Measurements from ENCODE around the gene ZFP91.
A peak's percentile ranks its signal among the peaks of the same experiment; 100 is the strongest.

ZFP91 gene

GRCh38 chr11:58631378-58631777, 52.5 kb downstream of the ZFP91 start:
- no peak for DNase-seq

- no peak for DNase-seq
These were observed 53.6 kb downstream of the ZFP91 start for GRCh38 chr11:58632510-58632909.

GRCh38 chr11:58636587-58636986, 57.7 kb downstream of the ZFP91 start:
- no peak for DNase-seq

GRCh38 chr11:58637371-58637770, 58.5 kb downstream of the ZFP91 start:
- DNase-seq: no peak

GRCh38 chr11:58639103-58639502, 60.2 kb downstream of the ZFP91 start:
- no peak for DNase-seq

- DNase-seq: no peak
These were observed 60.8 kb downstream of the ZFP91 start for GRCh38 chr11:58639669-58640068.

GRCh38 chr11:58640386-58641023, 61.6 kb downstream of the ZFP91 start:
- DNase-seq: no peak

GRCh38 chr11:58641341-58641740, 62.5 kb downstream of the ZFP91 start:
- no peak for DNase-seq

GRCh38 chr11:58641803-58642581, 63.1 kb downstream of the ZFP91 start:
- DNase-seq: no peak

GRCh38 chr11:58645854-58646253, 67.0 kb downstream of the ZFP91 start:
- no peak for DNase-seq

- DNase-seq: no peak
These were observed 68.4 kb downstream of the ZFP91 start for GRCh38 chr11:58647141-58647699.

GRCh38 chr11:58647866-58648265, 69.0 kb downstream of the ZFP91 start:
- no peak for DNase-seq

GRCh38 chr11:58649623-58650022, 70.8 kb downstream of the ZFP91 start:
- no peak for DNase-seq

- no peak for DNase-seq
These were observed 71.6 kb downstream of the ZFP91 start for GRCh38 chr11:58650496-58650895.

GRCh38 chr11:58652726-58653280, 73.9 kb downstream of the ZFP91 start:
- no peak for DNase-seq

GRCh38 chr11:58654079-58654907, 75.4 kb downstream of the ZFP91 start:
- DNase-seq: peak; percentile 72

- no peak for DNase-seq
These were observed 76.0 kb downstream of the ZFP91 start for GRCh38 chr11:58654908-58655296.

- DNase-seq: no peak
These were observed 77.5 kb downstream of the ZFP91 start for GRCh38 chr11:58656348-58656747.

GRCh38 chr11:58658623-58659022, 79.8 kb downstream of the ZFP91 start:
- DNase-seq: no peak

GRCh38 chr11:58659404-58659803, 80.5 kb downstream of the ZFP91 start:
- DNase-seq: no peak

GRCh38 chr11:58659910-58660570, 81.2 kb downstream of the ZFP91 start:
- no peak for DNase-seq
